Uterus (tissue), 4 donors: ENCODE data around the gene DNM1. TPM values are rescaled to one million over a fixed set of nuclear protein-coding genes. Genes with fewer than 3 reads are reported as not detected.
A peak's percentile ranks its signal among the peaks of the same experiment; 100 is the strongest.

Experiments used
- DNase-seq, 2 donors: peaks; one replicate each; pipeline ENCODE4 v3.0.0-alpha.2; 2019 to 2020
- H3K27ac ChIP-seq, 2 donors: fragments of 200-600 bp; sonication (generic); 1 replicate in 1 of 2; 2 replicates in 1 of 2; pipeline ENCODE4 v1.5.1; 2016 to 2018
- H3K27me3 ChIP-seq, 2 donors: fragments of 200-600 bp; sonication (generic); one replicate each; pipeline ENCODE4 v1.5.1; 2018 to 2019; ENCODE audit warnings: control low read depth in 1 of 2
- H3K36me3 ChIP-seq, 2 donors: fragments of 200-600 bp; sonication (generic); one replicate each; pipeline ENCODE4 v1.5.1; 2019; ENCODE audit warnings: control low read depth in 1 of 2
- H3K4me1 ChIP-seq, 2 donors: fragments of 200-600 bp; sonication (generic); one replicate each; pipeline ENCODE4 v1.5.1; 2018 to 2019; ENCODE audit warnings: control low read depth in 1 of 2
- H3K4me3 ChIP-seq, 2 donors: fragments of 200-600 bp; sonication (generic); 1 replicate in 1 of 2; 2 replicates in 1 of 2; pipeline ENCODE4 v1.5.1; 2018 to 2019; ENCODE audit warnings: mild to moderate bottlenecking in 1 of 2
- H3K9me3 ChIP-seq, 2 donors: fragments of 200-600 bp; sonication (generic); one replicate each; pipeline ENCODE4 v1.5.1; 2019; ENCODE audit warnings: control low read depth in 1 of 2
- POLR2A ChIP-seq, 2 donors: fragments of 450-650 bp; IDR thresholded peaks; one replicate each; pipeline ENCODE4 v1.6.1; 2016; ENCODE audit warnings: antibody characterized with exemption in 2 of 2, mild to moderate bottlenecking in 1 of 2, moderate library complexity in 1 of 2
- intact Hi-C: fragments of 100-400 bp; cut with DNase I; formaldehyde crosslinking; loops from one replicate; pipeline ENCODE4 v1.15.1; 2023; ENCODE audit warnings: low total_unique reads
- total RNA-seq, 4 donors: library from RNA; depleted of rRNA in 3 of 4; stranded (reverse); fragments of >200 nt in 3 of 4; gene quantifications; one replicate each; pipeline versions ENCODE4 v1.1.0 to v1.2.4, GENCODE V29; 2014 to 2023
- TF ChIP-seq, protein P1 (sequence below), 4 experiments: fragments of 200-600 bp in 2 of 4; fragments of 450-650 bp in 2 of 4; sonication (generic) in 2 of 4; IDR thresholded peaks; one replicate each; pipeline ENCODE4 v1.5.1; 2016 to 2019; ENCODE audit warnings: antibody characterized with exemption in 4 of 4, mild to moderate bottlenecking in 2 of 4, moderate library complexity in 1 of 4
- donor health status: DM: yes; HTN: yes; CAD: no.

Gene DNM1
- total RNA-seq, 4 donors from 2014 or later, result 5.0 to 71.5 (median 31.0) TPM

- H3K27ac ChIP-seq, result no peak overlapping the region
- H3K4me1 ChIP-seq, result no peaks in the 10 kb centered on the region
- intact Hi-C loops, result no loop called here
- H3K36me3 ChIP-seq, result no peaks in the 10 kb centered on the region
- no peaks in the 10 kb centered on the region for H3K9me3 ChIP-seq
- H3K4me3 ChIP-seq, result no peak overlapping the region
- no peaks in the 10 kb centered on the region for H3K27me3 ChIP-seq
- TF ChIP-seq POLR2A (IDR thresholded peaks at IDR 0.05), result no peak
- TF ChIP-seq, protein P1, sequence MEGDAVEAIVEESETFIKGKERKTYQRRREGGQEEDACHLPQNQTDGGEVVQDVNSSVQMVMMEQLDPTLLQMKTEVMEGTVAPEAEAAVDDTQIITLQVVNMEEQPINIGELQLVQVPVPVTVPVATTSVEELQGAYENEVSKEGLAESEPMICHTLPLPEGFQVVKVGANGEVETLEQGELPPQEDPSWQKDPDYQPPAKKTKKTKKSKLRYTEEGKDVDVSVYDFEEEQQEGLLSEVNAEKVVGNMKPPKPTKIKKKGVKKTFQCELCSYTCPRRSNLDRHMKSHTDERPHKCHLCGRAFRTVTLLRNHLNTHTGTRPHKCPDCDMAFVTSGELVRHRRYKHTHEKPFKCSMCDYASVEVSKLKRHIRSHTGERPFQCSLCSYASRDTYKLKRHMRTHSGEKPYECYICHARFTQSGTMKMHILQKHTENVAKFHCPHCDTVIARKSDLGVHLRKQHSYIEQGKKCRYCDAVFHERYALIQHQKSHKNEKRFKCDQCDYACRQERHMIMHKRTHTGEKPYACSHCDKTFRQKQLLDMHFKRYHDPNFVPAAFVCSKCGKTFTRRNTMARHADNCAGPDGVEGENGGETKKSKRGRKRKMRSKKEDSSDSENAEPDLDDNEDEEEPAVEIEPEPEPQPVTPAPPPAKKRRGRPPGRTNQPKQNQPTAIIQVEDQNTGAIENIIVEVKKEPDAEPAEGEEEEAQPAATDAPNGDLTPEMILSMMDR (IDR thresholded peaks at IDR 0.05), result no peak
- no peak for DNase-seq
These were observed 50.2 kb downstream of the DNM1 start for GRCh38 chr9:128253140-128253990.

DNA sequence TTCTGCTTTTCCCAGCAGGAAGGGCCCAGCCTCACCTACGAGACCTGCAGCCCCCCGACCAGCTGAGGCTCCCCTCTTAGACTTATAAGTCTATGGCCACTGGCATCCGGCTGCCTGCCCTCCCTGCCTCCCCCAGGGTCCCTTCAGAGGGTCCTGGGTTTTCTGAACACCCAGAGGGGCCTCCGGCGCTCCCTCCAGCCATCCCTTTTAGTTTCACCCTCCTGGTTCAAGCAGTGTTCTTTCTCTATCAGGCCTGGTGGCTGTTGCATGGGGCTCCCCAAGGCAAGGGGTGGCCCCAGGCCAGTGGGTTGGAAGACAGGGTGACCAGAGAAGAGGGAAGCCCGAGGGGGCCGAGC is 50.8 kb downstream of the DNM1 start:
- Histone ChIP-seq H3K27ac (no peak overlapping the region), H3K4me1 (no peaks in the 10 kb centered on the region), H3K4me3 (no peak overlapping the region), H3K9me3 (no peaks in the 10 kb centered on the region), H3K27me3 (no peaks in the 10 kb centered on the region), H3K36me3 (no peaks in the 10 kb centered on the region)
- intact Hi-C loops, result no loop called here
- DNase-seq, result no peak
- TF ChIP-seq POLR2A (IDR thresholded peaks at IDR 0.05), result no peak
- TF ChIP-seq, protein P1 (IDR thresholded peaks at IDR 0.05), result no peak

DNA sequence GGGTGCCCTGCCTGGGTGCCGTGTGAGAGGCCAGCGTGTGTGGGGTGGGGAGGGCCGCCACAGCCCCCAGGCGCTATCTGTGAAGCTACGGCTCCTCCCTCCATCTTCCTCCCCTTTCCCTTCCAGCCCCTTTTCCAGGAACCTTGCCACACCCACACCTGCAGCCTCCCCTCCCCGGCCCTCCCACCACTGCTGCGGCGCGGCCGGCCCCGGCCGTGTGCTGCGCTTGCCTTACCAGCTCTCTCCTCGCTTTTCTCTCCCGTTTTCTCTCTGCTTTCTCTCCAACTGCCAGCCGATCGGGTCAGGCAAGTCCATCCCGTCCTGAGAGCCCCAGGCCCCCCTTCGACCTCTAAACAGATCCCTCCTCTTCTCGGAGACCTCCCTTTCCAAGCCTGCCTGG is 51.2 kb downstream of the DNM1 start:
- no peak for DNase-seq
- Histone ChIP-seq H3K27ac (no peak overlapping the region), H3K4me3 (no peak overlapping the region), H3K9me3 (no peaks in the 10 kb centered on the region), H3K27me3 (no peaks in the 10 kb centered on the region), H3K36me3 (no peaks in the 10 kb centered on the region), H3K4me1 (no peaks in the 10 kb centered on the region)
- intact Hi-C loops, result no loop called here
- TF ChIP-seq, protein P1 (IDR thresholded peaks at IDR 0.05), result no peak
- no peak for TF ChIP-seq POLR2A (IDR thresholded peaks at IDR 0.05)

GRCh38 chr9:128254855-128255759 is 51.9 kb downstream of the DNM1 start:
- Histone ChIP-seq H3K4me1 (no peaks in the 10 kb centered on the region), H3K9me3 (no peaks in the 10 kb centered on the region), H3K36me3 (no peaks in the 10 kb centered on the region), H3K27ac (no peak overlapping the region), H3K27me3 (no peaks in the 10 kb centered on the region), H3K4me3 (no peak overlapping the region)
- TF ChIP-seq, protein P1 (IDR thresholded peaks at IDR 0.05), result peak; percentile 63 to 76 (median 70)
- TF ChIP-seq POLR2A (IDR thresholded peaks at IDR 0.05), result no peak
- peak; percentile 46 to 65 for DNase-seq
- intact Hi-C loops, result no loop called here
